DMS 273 (cell line): ENCODE measurements around the gene DRC7.
A peak's percentile ranks its signal among the peaks of the same experiment; 100 is the strongest.
"Not testable (repeated sequence)": the region's sequence is repeated elsewhere in the genome, so short reads cannot be mapped to it uniquely, and the experiment has no call there.

ENCODE experiments used
- DNase-seq: peaks from one replicate; lab custom pipeline; 2025; ENCODE audit not compliant: unreplicated experiment; lab: John Stamatoyannopoulos, UW

Gene DRC7

GRCh38 chr16:57658878-57659674 is 35.5 kb upstream of the DRC7 start:
- no peak for DNase-seq

GRCh38 chr16:57660715-57661463 is 33.7 kb upstream of the DRC7 start:
- no peak for DNase-seq

GRCh38 chr16:57661510-57661909 is 33.1 kb upstream of the DRC7 start:
- DNase-seq = no peak

- DNase-seq = no peak
Observed at GRCh38 chr16:57661936-57662906, 32.4 kb upstream of the DRC7 start.

GRCh38 chr16:57663436-57663835 is 31.2 kb upstream of the DRC7 start:
- no peak for DNase-seq

- DNase-seq = no peak
Observed at GRCh38 chr16:57663917-57664661, 30.5 kb upstream of the DRC7 start.

- DNase-seq = no peak
Observed at GRCh38 chr16:57664662-57665025, 30.0 kb upstream of the DRC7 start.

- no peak for DNase-seq
Observed at GRCh38 chr16:57665541-57665940, 29.1 kb upstream of the DRC7 start.

GRCh38 chr16:57666353-57667047 is 28.1 kb upstream of the DRC7 start:
- DNase-seq = peak; percentile 32

- DNase-seq = no peak
Observed at GRCh38 chr16:57667048-57667525, 27.5 kb upstream of the DRC7 start.

- DNase-seq = peak; percentile 47
Observed at GRCh38 chr16:57667526-57668262, 26.9 kb upstream of the DRC7 start.

GRCh38 chr16:57668263-57668571 is 26.4 kb upstream of the DRC7 start, which contains the start of gene ADGRG3:
TSS of gene ADGRG3 (plus strand) at chr16:57668306. CDS start at chr16:57668348, 42 bp downstream.
- no peak for DNase-seq

GRCh38 chr16:57668630-57669475 is 25.8 kb upstream of the DRC7 start:
- no peak for DNase-seq

GRCh38 chr16:57669476-57670162 is 25.0 kb upstream of the DRC7 start:
- no peak for DNase-seq

GRCh38 chr16:57670196-57670595 is 24.4 kb upstream of the DRC7 start:
- no peak for DNase-seq

GRCh38 chr16:57671451-57671850 is 23.2 kb upstream of the DRC7 start:
- not testable (repeated sequence) for DNase-seq

GRCh38 chr16:57672416-57672815 is 22.2 kb upstream of the DRC7 start:
- no peak for DNase-seq

- DNase-seq = no peak
Observed at GRCh38 chr16:57672824-57673223, 21.8 kb upstream of the DRC7 start.
